ENCODE data around the gene LLPH.

DNA sequence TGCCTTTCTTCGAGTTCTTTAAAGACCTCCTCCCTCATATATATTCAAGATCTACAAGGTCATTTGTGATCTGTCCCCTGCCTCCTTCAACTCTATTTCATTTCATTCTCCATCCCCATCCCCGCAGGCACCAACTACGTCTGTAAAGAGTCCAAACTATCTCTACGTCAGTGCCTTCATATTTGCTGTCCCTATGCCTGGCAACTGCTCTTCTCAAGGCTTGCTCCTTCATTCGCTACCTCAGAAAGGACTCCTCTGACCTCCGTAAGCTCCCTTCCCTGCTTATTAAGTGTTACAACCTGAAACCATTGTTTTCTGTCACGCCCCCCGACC is 650 bp downstream of the LLPH start:
- TF ChIP-seq CTCF (IDR thresholded peaks at IDR 0.05) (no peak), ZFX (IDR thresholded peaks at IDR 0.05; ENCODE audit: borderline replicate concordance) (no peak)

All from 22Rv1 (cell line).